SK-N-SH treated with all-trans-retinoic acid at 6 μM for 48 hours (cell line): ENCODE data around the gene OAS2.

Source experiments
- ATAC-seq: fragments of 200-7000 bp; cut with Tn5 transposase; 3 replicates; pipeline ENCODE4 v1.9.1; 2020; ENCODE audit warnings: mild to moderate bottlenecking, moderate library complexity
- ARNTL ChIP-seq: fragments of 450-650 bp; formaldehyde crosslinking; IDR thresholded peaks from 2 replicates; pipeline ENCODE4 v1.5.0; 2020; ENCODE audit warnings: low read depth, mild to moderate bottlenecking, moderate library complexity, borderline replicate concordance
- BACH2 ChIP-seq: fragments of 250-450 bp; sonication (Bioruptor Pico); IDR thresholded peaks from 2 replicates; pipeline ENCODE4 v1.9.0; 2021; ENCODE audit warnings: mild to moderate bottlenecking, borderline replicate concordance
- CSDC2 ChIP-seq: fragments of 250-450 bp; sonication (Bioruptor Pico); IDR thresholded peaks from 2 replicates; pipeline ENCODE4 v1.5.0; 2020; ENCODE audit warnings: mild to moderate bottlenecking, moderate library complexity
- ESRRG ChIP-seq: fragments of 250-450 bp; sonication (Bioruptor Pico); IDR thresholded peaks from 2 replicates; pipeline ENCODE4 v1.6.1; 2021; ENCODE audit warnings: mild to moderate bottlenecking
- GLIS3 ChIP-seq: fragments of 250-450 bp; sonication (Bioruptor Pico); IDR thresholded peaks from 2 replicates; pipeline ENCODE4 v1.5.0; 2020; ENCODE audit warnings: mild to moderate bottlenecking, moderate library complexity
- ISL1 ChIP-seq: fragments of 250-450 bp; sonication (Bioruptor Pico); IDR thresholded peaks from 2 replicates; pipeline ENCODE4 v2.1.2; 2022; ENCODE audit warnings: mild to moderate bottlenecking, moderate library complexity
- OSR1 ChIP-seq: fragments of 250-450 bp; sonication (Bioruptor Pico); IDR thresholded peaks from 2 replicates; pipeline ENCODE4 v1.8.0; 2022; ENCODE audit warnings: moderate library complexity, mild to moderate bottlenecking, inconsistent platforms
- PPARA ChIP-seq: fragments of 250-450 bp; sonication (Bioruptor Pico); IDR thresholded peaks from 2 replicates; pipeline ENCODE4 v1.5.0; 2020; ENCODE audit warnings: mild to moderate bottlenecking, borderline replicate concordance
- RARB ChIP-seq: fragments of 250-450 bp; sonication (Bioruptor Pico); IDR thresholded peaks from 2 replicates; pipeline ENCODE4 v1.8.0; 2021; ENCODE audit warnings: mild to moderate bottlenecking, moderate library complexity
- SNAI2 ChIP-seq: fragments of 250-450 bp; sonication (Bioruptor Pico); IDR thresholded peaks from 2 replicates; pipeline ENCODE4 v1.5.0; 2020; ENCODE audit warnings: mild to moderate bottlenecking, moderate library complexity
- TCF4 ChIP-seq: fragments of 250-450 bp; sonication (Bioruptor Pico); IDR thresholded peaks from 2 replicates; pipeline ENCODE4 v1.8.0; 2021; ENCODE audit warnings: mild to moderate bottlenecking, moderate library complexity, borderline replicate concordance
- TOX ChIP-seq: fragments of 250-450 bp; sonication (Bioruptor Pico); IDR thresholded peaks from 2 replicates; pipeline ENCODE4 v1.8.0; 2021; ENCODE audit warnings: mild to moderate bottlenecking, moderate library complexity, borderline replicate concordance
- TSHZ2 ChIP-seq: fragments of 250-450 bp; sonication (Bioruptor Pico); IDR thresholded peaks from 2 replicates; pipeline ENCODE4 v1.5.0; 2020; ENCODE audit warnings: mild to moderate bottlenecking, moderate library complexity
- ZC3H10 ChIP-seq: fragments of 250-450 bp; sonication (Bioruptor Pico); IDR thresholded peaks from 2 replicates; pipeline ENCODE4 v1.5.1; 2021; ENCODE audit warnings: mild to moderate bottlenecking, moderate library complexity
- ZFP3 ChIP-seq: fragments of 250-450 bp; sonication (Bioruptor Pico); IDR thresholded peaks from 2 replicates; pipeline ENCODE4 v1.5.0; 2020; ENCODE audit warnings: mild to moderate bottlenecking, moderate library complexity
- ZFP30 ChIP-seq: fragments of 450-650 bp; formaldehyde crosslinking; IDR thresholded peaks from 2 replicates; pipeline ENCODE4 v1.5.0; 2022; ENCODE audit warnings: mild to moderate bottlenecking, moderate library complexity
- ZNF565 ChIP-seq: fragments of 450-650 bp; formaldehyde crosslinking; conservative IDR thresholded peaks from 2 replicates; pipeline ENCODE4 v1.5.0; 2020; ENCODE audit warnings: low read depth, mild to moderate bottlenecking, moderate library complexity
- ZNF70 ChIP-seq: fragments of 450-650 bp; formaldehyde crosslinking; IDR thresholded peaks from 2 replicates; pipeline ENCODE4 v1.5.0; 2020; ENCODE audit warnings: mild to moderate bottlenecking, moderate library complexity
- ZNF8 ChIP-seq: fragments of 450-650 bp; formaldehyde crosslinking; IDR thresholded peaks from 2 replicates; pipeline ENCODE4 v1.5.0; 2020; ENCODE audit warnings: mild to moderate bottlenecking, moderate library complexity
- TF ChIP-seq, protein P1 (sequence below): fragments of 250-450 bp; sonication (Bioruptor Pico); IDR thresholded peaks from 2 replicates; pipeline ENCODE4 v1.8.0; 2020; ENCODE audit warnings: mild to moderate bottlenecking, moderate library complexity, borderline replicate concordance
- TF ChIP-seq, protein P2 (sequence below): fragments of 250-450 bp; sonication (Bioruptor Pico); IDR thresholded peaks from 2 replicates; pipeline ENCODE4 v1.5.1; 2021; ENCODE audit warnings: mild to moderate bottlenecking, moderate library complexity

The OAS2 gene

DNA sequence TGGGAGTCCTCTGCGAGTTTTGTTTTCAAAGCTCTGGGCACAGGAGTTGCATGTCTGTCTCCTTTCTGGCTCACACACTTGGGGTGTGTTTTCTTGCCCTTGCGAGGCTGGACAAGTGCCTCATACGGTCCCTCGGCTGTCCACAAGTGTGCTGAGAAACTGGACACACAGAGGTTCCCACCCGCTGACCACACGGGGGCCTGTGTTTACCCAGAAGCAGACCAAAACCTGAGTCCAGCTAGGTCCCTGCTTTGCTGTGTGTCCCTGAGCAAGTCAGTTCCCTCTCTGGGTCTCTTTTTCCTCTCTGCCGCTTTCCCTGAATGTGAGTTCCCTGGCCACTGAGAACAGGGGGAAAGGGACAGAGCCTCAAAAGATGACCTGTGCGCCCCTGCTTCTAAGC is 678 bp upstream of the OAS2 start (continued):
- TF ChIP-seq BACH2 (CRISPR knock-in tag) = no peak
- TF ChIP-seq TSHZ2 = no peak
- TF ChIP-seq ZNF565 (CRISPR knock-in tag) = no peak
- no peak for TF ChIP-seq ZFP3 (CRISPR knock-in tag)
- no peak for TF ChIP-seq PPARA
- TF ChIP-seq CSDC2 (CRISPR knock-in tag) = no peak

GRCh38 chr12:112979041-112979680 is 842 bp downstream of the OAS2 start:
- TF ChIP-seq CSDC2 (CRISPR knock-in tag) (no peak), PPARA (no peak), ZC3H10 (no peak), ZNF70 (CRISPR knock-in tag) (no peak), ZFP3 (CRISPR knock-in tag) (no peak), BACH2 (CRISPR knock-in tag) (no peak), ZFP30 (no peak), ARNTL (no peak), TSHZ2 (no peak), ISL1 (CRISPR knock-in tag) (no peak), TOX (CRISPR knock-in tag) (no peak), GLIS3 (no peak), ZNF8 (CRISPR knock-in tag) (no peak), ESRRG (CRISPR knock-in tag) (no peak), SNAI2 (CRISPR knock-in tag) (no peak), RARB (no peak)
- TF ChIP-seq, protein P1, sequence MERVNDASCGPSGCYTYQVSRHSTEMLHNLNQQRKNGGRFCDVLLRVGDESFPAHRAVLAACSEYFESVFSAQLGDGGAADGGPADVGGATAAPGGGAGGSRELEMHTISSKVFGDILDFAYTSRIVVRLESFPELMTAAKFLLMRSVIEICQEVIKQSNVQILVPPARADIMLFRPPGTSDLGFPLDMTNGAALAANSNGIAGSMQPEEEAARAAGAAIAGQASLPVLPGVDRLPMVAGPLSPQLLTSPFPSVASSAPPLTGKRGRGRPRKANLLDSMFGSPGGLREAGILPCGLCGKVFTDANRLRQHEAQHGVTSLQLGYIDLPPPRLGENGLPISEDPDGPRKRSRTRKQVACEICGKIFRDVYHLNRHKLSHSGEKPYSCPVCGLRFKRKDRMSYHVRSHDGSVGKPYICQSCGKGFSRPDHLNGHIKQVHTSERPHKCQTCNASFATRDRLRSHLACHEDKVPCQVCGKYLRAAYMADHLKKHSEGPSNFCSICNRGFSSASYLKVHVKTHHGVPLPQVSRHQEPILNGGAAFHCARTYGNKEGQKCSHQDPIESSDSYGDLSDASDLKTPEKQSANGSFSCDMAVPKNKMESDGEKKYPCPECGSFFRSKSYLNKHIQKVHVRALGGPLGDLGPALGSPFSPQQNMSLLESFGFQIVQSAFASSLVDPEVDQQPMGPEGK (CRISPR knock-in tag) = no peak
- TF ChIP-seq, all 23 proteins: peak for 0
- no peak for ATAC-seq

DNA sequence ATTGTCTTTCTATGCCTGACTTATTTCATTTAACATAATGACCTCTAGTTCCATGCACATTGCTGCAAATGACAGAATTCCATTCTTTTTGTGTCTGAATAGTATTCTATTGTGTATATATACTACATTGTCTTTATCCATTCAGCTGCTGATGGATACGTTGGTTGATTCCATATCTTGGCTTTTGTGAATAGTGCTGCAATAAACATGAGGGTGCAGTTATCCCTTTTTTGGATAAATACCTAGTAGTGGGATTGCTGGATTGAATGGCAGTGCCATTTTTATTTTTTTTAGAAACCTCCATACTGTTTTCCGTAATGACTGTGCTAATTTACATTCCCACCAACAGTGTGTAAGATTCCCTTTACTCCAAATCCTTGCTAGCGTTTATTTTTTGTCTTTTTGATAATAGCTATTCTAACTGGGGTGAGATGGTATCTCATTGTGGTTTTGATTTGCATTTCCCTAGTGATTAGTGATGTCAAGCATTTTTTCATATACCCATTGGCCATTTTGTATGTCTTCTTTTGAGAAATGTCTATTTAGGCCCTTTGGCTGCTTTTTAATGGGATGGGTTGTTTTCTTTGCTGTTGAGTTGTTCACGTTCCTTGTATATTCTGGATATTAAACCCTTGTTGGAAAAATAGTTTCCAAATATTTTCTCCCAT is 2.3 kb downstream of the OAS2 start:
- TF ChIP-seq SNAI2 (CRISPR knock-in tag) (no peak), ARNTL (no peak), ZFP3 (CRISPR knock-in tag) (no peak), TSHZ2 (no peak), ZFP30 (no peak), GLIS3 (no peak), PPARA (no peak), OSR1 (CRISPR knock-in tag) (no peak), ZNF8 (CRISPR knock-in tag) (no peak), TCF4 (CRISPR knock-in tag) (no peak), ZC3H10 (no peak), TOX (CRISPR knock-in tag) (no peak), RARB (no peak)
- TF ChIP-seq, protein P1 (CRISPR knock-in tag) = no peak
- TF ChIP-seq, protein P2, sequence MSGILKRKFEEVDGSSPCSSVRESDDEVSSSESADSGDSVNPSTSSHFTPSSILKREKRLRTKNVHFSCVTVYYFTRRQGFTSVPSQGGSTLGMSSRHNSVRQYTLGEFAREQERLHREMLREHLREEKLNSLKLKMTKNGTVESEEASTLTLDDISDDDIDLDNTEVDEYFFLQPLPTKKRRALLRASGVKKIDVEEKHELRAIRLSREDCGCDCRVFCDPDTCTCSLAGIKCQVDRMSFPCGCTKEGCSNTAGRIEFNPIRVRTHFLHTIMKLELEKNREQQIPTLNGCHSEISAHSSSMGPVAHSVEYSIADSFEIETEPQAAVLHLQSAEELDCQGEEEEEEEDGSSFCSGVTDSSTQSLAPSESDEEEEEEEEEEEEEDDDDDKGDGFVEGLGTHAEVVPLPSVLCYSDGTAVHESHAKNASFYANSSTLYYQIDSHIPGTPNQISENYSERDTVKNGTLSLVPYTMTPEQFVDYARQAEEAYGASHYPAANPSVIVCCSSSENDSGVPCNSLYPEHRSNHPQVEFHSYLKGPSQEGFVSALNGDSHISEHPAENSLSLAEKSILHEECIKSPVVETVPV (CRISPR knock-in tag) = no peak
- ATAC-seq = no peak
